GM10847 (cell line): ENCODE measurements around the gene ETNK2.

Source experiments
- POLR2A ChIP-seq: IDR thresholded peaks from 2 replicates; pipeline ENCODE4 v1.6.1; 2011; ENCODE audit not compliant: insufficient read length; ENCODE audit errors: extremely low read depth

ETNK2 gene

DNA sequence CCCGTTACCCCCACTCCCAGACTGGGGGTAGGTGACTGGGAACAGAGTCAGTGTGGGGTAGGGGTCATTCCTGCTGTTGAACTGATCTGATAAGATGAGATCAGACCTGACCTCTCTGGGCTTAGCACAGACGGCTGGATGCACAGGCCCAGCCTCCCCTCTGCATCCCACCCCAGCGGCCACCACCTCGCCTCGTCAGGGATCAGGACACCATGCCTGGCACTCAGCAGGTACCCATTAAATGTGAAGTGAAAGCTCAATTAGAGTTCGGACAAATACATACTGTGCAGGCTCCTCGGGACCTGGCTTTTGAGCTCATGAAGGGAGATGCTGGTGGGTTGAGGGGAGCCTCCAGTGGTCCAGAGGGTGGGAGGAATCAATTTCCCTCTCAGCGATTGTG is 63.2 kb downstream of the ETNK2 start:
- no peak for TF ChIP-seq POLR2A

DNA sequence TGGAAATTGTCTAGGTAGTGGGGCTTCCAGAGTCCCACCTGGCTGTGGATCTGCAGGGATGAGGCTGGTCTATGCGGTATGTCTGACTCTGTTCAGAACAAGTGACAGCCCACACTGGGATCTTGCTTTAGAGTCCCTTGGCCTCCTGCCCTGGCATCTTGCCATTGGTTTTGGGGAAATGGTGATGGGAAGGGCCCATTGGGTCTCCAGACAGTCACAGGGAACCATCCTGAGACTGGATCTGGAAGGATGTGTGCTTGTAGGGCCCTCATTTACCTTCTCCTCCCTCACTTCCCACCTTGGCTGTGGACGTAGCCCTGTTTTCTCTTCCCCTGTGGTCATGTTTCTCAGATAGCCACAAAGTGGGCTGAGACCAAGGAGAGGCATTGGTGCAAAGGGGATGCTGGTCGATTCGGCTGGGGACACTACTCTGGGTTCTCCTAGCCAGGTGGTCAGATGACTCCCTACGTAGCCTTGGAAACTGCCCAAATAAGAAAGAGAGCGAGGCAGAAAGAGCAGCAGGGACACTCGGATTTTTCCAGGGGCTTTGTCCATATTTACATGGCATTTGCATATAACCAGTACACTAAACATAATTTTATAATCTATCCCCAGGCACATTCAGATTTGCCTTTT is 63.8 kb downstream of the ETNK2 start:
- no peak for TF ChIP-seq POLR2A

DNA sequence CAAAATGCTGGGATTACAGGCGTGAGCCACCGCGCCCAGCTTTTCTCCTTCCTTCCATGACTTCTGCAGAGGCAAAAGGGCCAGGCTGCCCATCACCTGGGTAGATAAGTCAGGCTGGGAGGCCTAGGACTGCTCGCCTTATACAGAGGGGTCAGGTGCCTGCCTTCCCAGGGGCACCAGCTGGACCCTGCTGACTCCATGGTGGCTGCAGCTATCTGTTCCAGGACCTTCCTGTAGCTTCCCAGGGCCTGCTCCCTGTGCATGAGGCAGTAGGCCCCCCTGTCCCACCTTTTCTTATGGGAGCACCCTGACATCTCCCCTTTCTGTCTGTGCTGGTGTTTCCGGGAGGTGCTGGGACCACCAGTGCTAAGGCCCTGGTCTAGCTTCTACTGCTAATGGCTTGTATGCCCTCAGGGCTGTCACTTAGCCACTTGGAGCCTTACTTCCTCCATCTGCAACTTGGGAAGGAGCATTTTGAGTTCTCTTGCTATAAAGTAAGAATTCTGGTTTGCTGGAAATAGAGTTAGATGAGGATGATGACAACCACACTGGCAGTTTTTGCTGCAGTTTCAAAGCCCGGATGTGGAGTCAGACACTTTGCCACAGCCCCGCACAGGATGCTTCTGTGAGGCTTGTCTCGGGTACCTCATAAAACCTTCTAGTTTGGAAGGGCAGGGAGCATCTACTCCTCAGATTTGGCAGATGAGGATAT is 64.5 kb downstream of the ETNK2 start:
- TF ChIP-seq POLR2A, result no peak

DNA sequence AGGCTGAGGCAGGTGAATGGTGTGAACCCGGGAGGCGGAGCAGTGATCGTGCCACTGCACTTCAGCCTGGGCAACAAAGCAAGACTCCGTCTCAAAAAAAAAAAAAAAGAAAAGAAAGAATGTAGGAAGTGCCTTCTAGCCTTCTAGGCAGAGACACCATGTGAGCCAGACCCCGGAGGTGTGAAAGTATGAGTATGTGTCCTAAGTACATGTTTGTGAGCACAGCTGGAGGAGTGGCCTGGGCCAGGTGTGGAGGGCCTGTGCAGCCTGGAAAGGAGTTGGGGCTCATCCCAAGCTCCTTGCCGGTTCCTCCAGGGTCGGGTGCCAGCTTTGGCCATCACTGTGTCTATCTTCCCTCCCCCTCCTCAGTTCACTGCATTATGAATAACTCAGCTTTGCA is 66.0 kb downstream of the ETNK2 start:
- TF ChIP-seq POLR2A, result no peak

DNA sequence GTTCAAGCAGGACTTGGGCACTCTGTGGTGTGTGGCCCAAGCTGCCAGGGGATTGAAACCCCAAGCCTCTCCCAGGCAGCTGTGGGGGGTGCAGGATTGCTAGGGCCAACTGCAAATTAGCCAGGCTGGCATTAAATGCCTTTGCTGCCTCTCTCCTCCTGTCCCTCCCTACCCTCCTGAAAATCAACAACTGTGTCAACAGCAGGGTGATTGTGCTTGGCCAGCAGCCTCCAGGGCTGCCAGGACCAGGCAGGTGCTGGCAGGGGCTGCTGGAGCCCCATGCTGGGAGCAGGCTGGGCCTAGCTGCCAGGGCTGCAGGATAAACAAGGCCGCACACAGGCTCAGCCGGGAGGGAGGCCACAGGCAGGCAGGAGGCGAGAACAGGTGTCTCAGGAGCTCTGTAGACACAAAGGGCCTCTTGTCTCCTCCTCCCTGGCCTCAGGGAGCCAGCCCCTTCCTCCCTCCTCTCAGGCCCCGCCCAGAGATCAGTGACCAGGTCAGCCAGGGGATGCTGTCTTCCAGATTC is 67.5 kb downstream of the ETNK2 start:
- TF ChIP-seq POLR2A, result no peak

DNA sequence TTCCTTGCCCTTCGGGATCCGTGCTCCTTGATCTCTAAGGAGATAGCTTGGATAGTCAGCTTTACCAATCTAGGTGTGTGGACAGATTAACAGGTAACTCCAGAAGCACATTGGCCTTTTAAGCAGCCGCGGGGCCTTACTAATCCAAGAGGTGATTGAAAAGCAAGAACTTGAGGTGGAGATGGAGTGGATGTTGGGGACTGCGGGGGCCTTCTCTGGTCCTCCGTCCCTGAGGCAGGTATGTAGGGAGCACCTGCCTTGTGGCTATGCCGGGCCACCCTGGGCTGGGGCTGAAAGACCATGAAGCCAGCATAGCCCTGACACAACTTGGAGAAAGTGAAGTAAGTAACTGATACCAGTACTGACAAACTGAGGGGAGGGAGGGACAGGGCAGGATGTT is 68.4 kb downstream of the ETNK2 start:
- no peak for TF ChIP-seq POLR2A

DNA sequence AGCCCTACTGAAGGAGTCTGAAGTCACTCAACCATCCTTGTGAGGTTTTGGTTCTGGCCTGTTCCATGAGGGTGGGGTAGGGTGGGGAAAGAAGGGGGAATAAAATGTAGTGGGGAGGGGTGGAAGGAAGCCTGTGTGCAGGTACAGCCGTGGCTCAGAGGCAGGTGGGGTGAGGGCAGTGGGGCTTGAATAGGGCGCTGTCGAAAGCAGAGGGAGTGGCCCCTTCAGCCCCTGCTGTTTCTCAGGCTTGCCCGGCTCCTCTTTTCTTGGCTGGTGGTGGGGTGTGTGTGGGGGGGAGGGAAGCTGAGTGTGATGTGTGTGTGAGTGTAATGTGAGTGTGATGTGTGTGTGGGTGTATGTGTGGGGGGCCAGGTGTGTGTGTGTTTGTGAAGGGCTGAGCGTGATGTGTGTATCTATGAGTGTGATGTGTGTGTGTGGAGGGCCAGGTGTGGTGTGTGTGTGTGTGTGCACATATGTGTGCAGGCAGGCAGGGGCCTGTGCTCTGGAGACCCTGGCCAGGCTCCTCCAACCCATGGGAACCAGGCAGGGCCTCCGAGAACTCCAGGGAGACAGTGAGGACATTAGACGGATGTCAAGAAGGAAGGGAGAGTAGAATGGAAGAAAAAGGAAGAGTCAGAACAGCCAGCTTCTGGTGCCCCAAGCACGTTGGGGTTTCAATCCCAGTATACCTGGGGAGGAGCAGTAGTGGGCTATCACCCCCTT is 69.9 kb downstream of the ETNK2 start:
- no peak for TF ChIP-seq POLR2A

DNA sequence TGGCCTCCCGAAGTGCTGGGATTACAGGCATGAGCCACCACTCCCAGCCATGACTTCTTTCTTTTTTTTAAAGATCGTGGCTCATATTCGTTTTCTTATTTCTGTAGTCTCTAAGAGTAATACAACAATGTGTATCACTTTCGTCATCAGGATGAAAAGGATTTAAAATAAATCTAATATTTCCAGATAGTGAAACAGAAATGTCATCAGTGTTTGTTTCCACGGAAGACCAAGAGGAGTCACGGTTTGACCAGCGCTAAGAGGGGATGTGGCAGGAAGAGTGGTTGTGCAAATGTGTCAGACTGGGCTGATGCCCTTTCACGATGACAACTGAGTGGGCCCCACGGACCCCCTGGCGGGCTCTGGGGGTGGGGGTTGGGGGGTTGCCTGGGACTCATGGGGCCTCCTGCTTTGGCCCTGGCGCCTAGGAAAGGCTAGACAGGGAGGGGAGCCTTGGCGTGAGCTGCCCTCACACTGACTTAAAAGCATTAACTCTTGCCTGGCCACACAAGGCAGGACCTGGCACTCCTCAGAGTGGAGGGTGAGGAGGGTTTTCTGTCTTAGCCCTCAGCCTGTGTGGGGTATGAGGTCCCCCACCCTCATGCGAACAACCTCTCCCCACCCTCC is 70.6 kb downstream of the ETNK2 start:
- TF ChIP-seq POLR2A, result no peak
